Caco-2 (cell line): ENCODE results near the gene PRPF38B. TPM values are rescaled to one million over a fixed set of nuclear protein-coding genes. Genes with fewer than 3 reads are reported as not detected.
A peak's percentile ranks its signal among the peaks of the same experiment; 100 is the strongest.

Experiments
- BruUV-seq: library from RNA; stranded (reverse); fragments of 400-500 nt; replicated peaks from 2 replicates; lab custom pipeline; 2021; lab: Mats Ljungman, UMichigan
- CTCF ChIA-PET: fragments of 300-600 bp; sonication (Branson Sonifier 250); formaldehyde crosslinking; loops from one replicate; lab custom pipeline; 2022; ENCODE audit warnings: antibody characterized with exemption; lab: Charles Lee
- POLR2A ChIA-PET: fragments of 300-600 bp; sonication (Branson Sonifier 250); formaldehyde crosslinking; loops from one replicate; lab custom pipeline; 2022; ENCODE audit warnings: antibody characterized with exemption; lab: Charles Lee
- DNase-seq, 2 experiments: peaks; one replicate each; pipeline versions ENCODE4 v3.0.0 to v3.0.0-alpha.2; 2020 to 2022
- H3K27me3 ChIP-seq: replicated peaks from 2 replicates; pipeline ENCODE4 v1.6.0; 2011; ENCODE audit warnings: low read length; ENCODE audit not compliant: control insufficient read depth, insufficient read depth
- H3K36me3 ChIP-seq: 2 replicates; pipeline ENCODE4 v1.5.1; 2011; ENCODE audit warnings: low read length; ENCODE audit not compliant: control insufficient read depth, insufficient read depth
- H3K4me1 ChIP-seq: fragments of 250-450 bp; sonication (Bioruptor Pico); 2 replicates; pipeline ENCODE4 v1.5.1; 2020; ENCODE audit warnings: mild to moderate bottlenecking
- H3K4me3 ChIP-seq: 2 replicates; pipeline ENCODE4 v1.5.1; 2011; ENCODE audit warnings: low read depth, mild to moderate bottlenecking, control low read depth, low read length
- H3K9me3 ChIP-seq: fragments of 250-450 bp; sonication (Bioruptor Pico); 2 replicates; pipeline ENCODE4 v1.5.1; 2020; ENCODE audit warnings: mild to moderate bottlenecking, moderate library complexity
- H3K27ac Mint-ChIP-seq: one replicate; pipeline ENCODE4 v1.8.0; 2022; ENCODE audit warnings: mixed read lengths; ENCODE audit not compliant: unreplicated experiment
- H3K27me3 Mint-ChIP-seq: one replicate; pipeline ENCODE4 v1.8.0; 2022; ENCODE audit warnings: mixed read lengths; ENCODE audit not compliant: insufficient read depth, unreplicated experiment
- H3K36me3 Mint-ChIP-seq: one replicate; pipeline ENCODE4 v1.8.0; 2022; ENCODE audit warnings: mild to moderate bottlenecking, mixed read lengths; ENCODE audit not compliant: insufficient read depth, unreplicated experiment
- H3K4me1 Mint-ChIP-seq: one replicate; pipeline ENCODE4 v1.8.0; 2022; ENCODE audit warnings: low read depth, mixed read lengths; ENCODE audit not compliant: unreplicated experiment
- H3K4me3 Mint-ChIP-seq: one replicate; pipeline ENCODE4 v1.8.0; 2022; ENCODE audit warnings: mild to moderate bottlenecking, moderate library complexity, mixed read lengths; ENCODE audit not compliant: unreplicated experiment
- H3K9me3 Mint-ChIP-seq: one replicate; pipeline ENCODE4 v1.8.0; 2022; ENCODE audit warnings: mixed read lengths; ENCODE audit not compliant: unreplicated experiment
- intact Hi-C: fragments of 100-400 bp; cut with micrococcal nuclease; formaldehyde crosslinking; loops from one replicate; pipeline ENCODE4 v1.10.0; 2022; ENCODE audit not compliant: unreplicated experiment
- total RNA-seq: library from RNA; stranded (reverse); gene quantifications from 2 replicates; pipeline ENCODE4 v1.2.3, GENCODE V29; 2022
- TF ChIP-seq, protein P1 (sequence below), 2 experiments: fragments of 200-600 bp in 1 of 2; IDR thresholded peaks; 1 replicate in 1 of 2; 2 replicates in 1 of 2; pipeline versions ENCODE4 v1.5.1 to v1.8.0; 2011 to 2022; ENCODE audit warnings: antibody characterized with exemption in 1 of 2, control low read depth in 1 of 2, inconsistent platforms in 1 of 2, low read depth in 1 of 2, low read length in 1 of 2, mild to moderate bottlenecking in 1 of 2, moderate library complexity in 1 of 2; ENCODE audit not compliant: insufficient read depth in 1 of 2, severe bottlenecking in 1 of 2, unreplicated experiment in 1 of 2

PRPF38B gene
- total RNA-seq, 1 experiment from 2014 or later, result 37.7 TPM

DNA sequence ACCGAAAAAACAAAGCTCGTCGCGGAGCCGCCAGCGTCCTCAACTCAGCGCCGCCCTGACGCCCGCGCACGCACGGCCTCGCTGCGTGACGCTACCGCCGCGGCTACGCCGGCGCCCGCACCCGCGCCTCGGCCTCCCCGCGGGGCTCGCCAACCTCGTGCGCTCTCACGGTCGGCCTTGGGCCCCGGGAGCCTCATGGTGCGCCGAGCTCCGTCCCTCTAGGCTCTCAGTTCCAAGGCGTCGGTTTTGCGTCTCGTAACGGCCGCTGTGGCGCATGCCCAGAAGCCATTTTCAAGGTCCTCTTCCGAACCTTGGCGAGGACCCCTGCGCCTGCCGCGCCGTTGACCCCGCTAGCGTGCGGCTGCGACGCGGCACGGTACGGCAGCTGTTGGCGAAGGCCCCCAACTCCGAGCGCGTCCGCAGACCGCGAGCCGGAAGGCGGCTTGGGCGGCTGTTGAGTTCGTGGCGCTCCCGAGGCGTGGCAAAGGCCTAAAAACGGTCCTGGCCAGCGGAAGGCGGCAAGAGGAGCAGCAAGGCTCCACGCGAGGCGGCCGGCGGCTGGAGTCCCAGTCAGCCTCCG, 31.0 kb upstream of the PRPF38B start, which contains the start of gene HENMT1:
TSS of gene HENMT1 (minus strand) at position 64 of the 580 bp plus-strand sequence. CDS start 1,209 bp downstream, outside the sequence.
- Mint-ChIP-seq H3K27me3 (no peaks in the 10 kb centered on the region), H3K36me3 (peaks cover 8% of the 10 kb centered on the region), H3K4me3 (peak within 1 kb of the TSS; percentile 80), H3K4me1 (peaks cover 7% of the 10 kb centered on the region), H3K9me3 (no peaks in the 10 kb centered on the region), H3K27ac (peak within 1 kb of the TSS; percentile 91)
- H3K36me3 ChIP-seq, result no peaks in the 10 kb centered on the region
- TF ChIP-seq, protein P1, sequence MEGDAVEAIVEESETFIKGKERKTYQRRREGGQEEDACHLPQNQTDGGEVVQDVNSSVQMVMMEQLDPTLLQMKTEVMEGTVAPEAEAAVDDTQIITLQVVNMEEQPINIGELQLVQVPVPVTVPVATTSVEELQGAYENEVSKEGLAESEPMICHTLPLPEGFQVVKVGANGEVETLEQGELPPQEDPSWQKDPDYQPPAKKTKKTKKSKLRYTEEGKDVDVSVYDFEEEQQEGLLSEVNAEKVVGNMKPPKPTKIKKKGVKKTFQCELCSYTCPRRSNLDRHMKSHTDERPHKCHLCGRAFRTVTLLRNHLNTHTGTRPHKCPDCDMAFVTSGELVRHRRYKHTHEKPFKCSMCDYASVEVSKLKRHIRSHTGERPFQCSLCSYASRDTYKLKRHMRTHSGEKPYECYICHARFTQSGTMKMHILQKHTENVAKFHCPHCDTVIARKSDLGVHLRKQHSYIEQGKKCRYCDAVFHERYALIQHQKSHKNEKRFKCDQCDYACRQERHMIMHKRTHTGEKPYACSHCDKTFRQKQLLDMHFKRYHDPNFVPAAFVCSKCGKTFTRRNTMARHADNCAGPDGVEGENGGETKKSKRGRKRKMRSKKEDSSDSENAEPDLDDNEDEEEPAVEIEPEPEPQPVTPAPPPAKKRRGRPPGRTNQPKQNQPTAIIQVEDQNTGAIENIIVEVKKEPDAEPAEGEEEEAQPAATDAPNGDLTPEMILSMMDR (IDR thresholded peaks at IDR 0.05; ENCODE audit: insufficient read depth in 1 of 2, low read depth in 1 of 2, low read length in 1 of 2, severe bottlenecking in 1 of 2, unreplicated experiment in 1 of 2), result no peak
- ChIA-PET POLR2A (interaction anchor here (0.7 to 1.6 kb wide), 6 partner anchors 14 to 439 kb away, joined by 3 to 35 read pairs (median 4); partner anchors contain the start of gene PRPF38B), CTCF (interaction anchor here (0.6 to 2.1 kb wide), 2 partner anchors 18 to 31 kb away, joined by 3 to 11 read pairs; partner anchors contain the start of gene PRPF38B)
- intact Hi-C loops, result loop anchor here (2.0 kb wide), 1 partner anchor 32 kb away; the partner anchor contains the start of gene PRPF38B
- H3K9me3 ChIP-seq, result no peaks in the 10 kb centered on the region
- no TSS peak for BruUV-seq
- H3K4me1 ChIP-seq, result no peaks in the 10 kb centered on the region
- H3K4me3 ChIP-seq, result peak within 1 kb of the TSS; percentile 41
- H3K27me3 ChIP-seq, result no peaks in the 10 kb centered on the region
- DNase-seq, result peak; percentile 67 to 68

DNA sequence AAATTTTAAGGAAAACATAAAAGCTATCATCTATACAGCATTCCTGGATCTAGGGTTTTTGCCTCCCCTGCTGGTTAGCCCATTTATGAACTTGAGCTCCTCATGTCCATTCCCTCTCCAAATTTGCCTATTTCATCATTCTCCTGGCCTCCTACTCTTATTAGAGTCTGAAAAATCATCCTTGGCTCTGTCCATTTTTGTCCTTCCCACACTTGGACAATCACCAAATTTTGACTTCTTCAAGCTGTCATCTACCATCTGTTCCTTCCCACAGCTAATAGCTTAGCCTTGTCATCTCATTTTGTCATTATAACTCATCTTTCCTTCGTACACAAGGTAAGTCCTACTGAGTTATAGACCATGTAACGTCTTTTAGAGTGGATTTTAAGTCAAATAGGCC, 29.0 kb upstream of the PRPF38B start:
- CTCF ChIA-PET, result no interaction called here
- Histone ChIP-seq H3K9me3 (no peaks in the 10 kb centered on the region), H3K27me3 (no peaks in the 10 kb centered on the region), H3K36me3 (no peaks in the 10 kb centered on the region), H3K4me3 (no peak overlapping the region), H3K4me1 (no peaks in the 10 kb centered on the region)
- Mint-ChIP-seq H3K9me3 (no peaks in the 10 kb centered on the region), H3K4me3 (peak overlapping the region; percentile 29), H3K27ac (no peak overlapping the region), H3K4me1 (peaks cover 7% of the 10 kb centered on the region), H3K36me3 (no peaks in the 10 kb centered on the region), H3K27me3 (no peaks in the 10 kb centered on the region)
- no TSS peak for BruUV-seq
- TF ChIP-seq, protein P1 (IDR thresholded peaks at IDR 0.05; ENCODE audit: insufficient read depth in 1 of 2, low read depth in 1 of 2, low read length in 1 of 2, severe bottlenecking in 1 of 2, unreplicated experiment in 1 of 2), result no peak
- POLR2A ChIA-PET, result interaction anchor here (0.6 kb wide), 1 partner anchor 29 kb away, joined by 4 read pairs; the partner anchor contains the start of gene PRPF38B
- no peak for DNase-seq
- intact Hi-C loops, result no loop called here

DNA sequence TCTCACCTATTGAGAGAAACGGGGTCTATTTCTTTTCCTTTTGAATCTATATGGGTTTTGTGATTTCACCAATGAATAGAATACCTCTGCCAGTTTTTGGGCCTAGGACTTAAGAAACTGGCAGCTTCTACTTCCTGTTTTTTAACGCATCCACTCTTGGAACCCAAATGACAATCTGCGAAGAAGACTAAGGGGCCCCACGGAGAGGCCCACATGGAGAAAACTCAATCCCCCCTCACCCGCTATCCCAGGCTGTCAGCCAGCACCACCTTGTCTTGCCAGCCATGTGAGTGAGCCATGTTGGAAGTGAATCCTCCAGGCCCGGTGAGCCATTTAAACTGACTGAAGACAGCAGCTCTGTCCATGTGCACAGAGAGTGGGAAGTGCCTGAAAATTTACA, 27.6 kb upstream of the PRPF38B start:
- Histone ChIP-seq H3K9me3 (no peaks in the 10 kb centered on the region), H3K4me1 (no peaks in the 10 kb centered on the region), H3K27me3 (no peaks in the 10 kb centered on the region), H3K4me3 (no peak overlapping the region), H3K36me3 (no peaks in the 10 kb centered on the region)
- no peak for DNase-seq
- H3K4me3 Mint-ChIP-seq, result no peak overlapping the region
- H3K9me3 Mint-ChIP-seq, result no peaks in the 10 kb centered on the region
- no peaks in the 10 kb centered on the region for H3K36me3 Mint-ChIP-seq
- peaks cover 7% of the 10 kb centered on the region for H3K4me1 Mint-ChIP-seq
- TF ChIP-seq, protein P1 (IDR thresholded peaks at IDR 0.05; ENCODE audit: insufficient read depth in 1 of 2, low read depth in 1 of 2, low read length in 1 of 2, severe bottlenecking in 1 of 2, unreplicated experiment in 1 of 2), result no peak
- BruUV-seq, result no TSS peak
- ChIA-PET POLR2A (interaction anchor here (0.6 kb wide), 1 partner anchor 27 kb away, joined by 3 read pairs; the partner anchor contains the start of gene PRPF38B), CTCF (no interaction called here)
- intact Hi-C loops, result no loop called here
- H3K27me3 Mint-ChIP-seq, result no peaks in the 10 kb centered on the region
- H3K27ac Mint-ChIP-seq, result no peak overlapping the region
